Lower leg skin (tissue), 4 donors: ENCODE measurements around the gene PTPRN2. TPM values are rescaled to one million over a fixed set of nuclear protein-coding genes. Genes with fewer than 3 reads are reported as not detected.

ENCODE experiments used
- DNase-seq, 2 donors: peaks; one replicate each; pipeline ENCODE4 v3.0.0-alpha.2; 2019; ENCODE audit warnings: low spot score in 2 of 2
- H3K4me3 ChIP-seq: fragments of 200-600 bp; sonication (generic); 2 replicates; pipeline ENCODE4 v1.5.1; 2017; ENCODE audit warnings: mild to moderate bottlenecking, low read depth; ENCODE audit not compliant: poor library complexity, severe bottlenecking
- POLR2A ChIP-seq, 2 donors: fragments of 450-650 bp; IDR thresholded peaks; one replicate each; pipeline ENCODE4 v1.6.1; 2016 to 2017; ENCODE audit warnings: antibody characterized with exemption in 2 of 2, mild to moderate bottlenecking in 1 of 2, moderate library complexity in 1 of 2
- WGBS, 2 donors: methylation state at CpG; one replicate each; pipeline ENCODE4 v1.1.5; 2018; 5-methylcytosine and 5-hydroxymethylcytosine counted together
- intact Hi-C: fragments of 100-400 bp; cut with DNase I; formaldehyde crosslinking; loops from one replicate; pipeline ENCODE4 v1.15.0; 2023; ENCODE audit warnings: low total_unique reads
- total RNA-seq, 4 donors: library from RNA; depleted of rRNA; stranded (reverse); fragments of >200 nt; gene quantifications; one replicate each; pipeline ENCODE4 v1.1.0, GENCODE V29; 2016
- TF ChIP-seq, protein P1 (sequence below), 3 donors: fragments of 450-650 bp; IDR thresholded peaks; one replicate each; pipeline ENCODE4 v1.5.1; 2016; ENCODE audit warnings: antibody characterized with exemption in 3 of 3, mild to moderate bottlenecking in 3 of 3, moderate library complexity in 2 of 3

Gene PTPRN2
- total RNA-seq, 4 donors from 2014 or later = 0.11 to 1.6 (median 0.92) TPM

- no peak for TF ChIP-seq POLR2A (IDR thresholded peaks at IDR 0.05)
- TF ChIP-seq, protein P1, sequence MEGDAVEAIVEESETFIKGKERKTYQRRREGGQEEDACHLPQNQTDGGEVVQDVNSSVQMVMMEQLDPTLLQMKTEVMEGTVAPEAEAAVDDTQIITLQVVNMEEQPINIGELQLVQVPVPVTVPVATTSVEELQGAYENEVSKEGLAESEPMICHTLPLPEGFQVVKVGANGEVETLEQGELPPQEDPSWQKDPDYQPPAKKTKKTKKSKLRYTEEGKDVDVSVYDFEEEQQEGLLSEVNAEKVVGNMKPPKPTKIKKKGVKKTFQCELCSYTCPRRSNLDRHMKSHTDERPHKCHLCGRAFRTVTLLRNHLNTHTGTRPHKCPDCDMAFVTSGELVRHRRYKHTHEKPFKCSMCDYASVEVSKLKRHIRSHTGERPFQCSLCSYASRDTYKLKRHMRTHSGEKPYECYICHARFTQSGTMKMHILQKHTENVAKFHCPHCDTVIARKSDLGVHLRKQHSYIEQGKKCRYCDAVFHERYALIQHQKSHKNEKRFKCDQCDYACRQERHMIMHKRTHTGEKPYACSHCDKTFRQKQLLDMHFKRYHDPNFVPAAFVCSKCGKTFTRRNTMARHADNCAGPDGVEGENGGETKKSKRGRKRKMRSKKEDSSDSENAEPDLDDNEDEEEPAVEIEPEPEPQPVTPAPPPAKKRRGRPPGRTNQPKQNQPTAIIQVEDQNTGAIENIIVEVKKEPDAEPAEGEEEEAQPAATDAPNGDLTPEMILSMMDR (IDR thresholded peaks at IDR 0.05) = no peak
- DNase-seq = no peak
- 81 to 84% methylated on average over 4 of the region's 4 CpGs for WGBS, 2 donors
- H3K4me3 ChIP-seq = no peak overlapping the region
- intact Hi-C loops = no loop called here
Measured at GRCh38 chr7:157794746-157795065, 792.9 kb downstream of the PTPRN2 start.

GRCh38 chr7:157793973-157794745, 793.5 kb downstream of the PTPRN2 start:
- intact Hi-C loops = no loop called here
- WGBS, 2 donors = 78 to 82% methylated on average over 39 of the region's 39 CpGs
- DNase-seq = no peak
- TF ChIP-seq, protein P1 (IDR thresholded peaks at IDR 0.05) = no peak
- no peak for TF ChIP-seq POLR2A (IDR thresholded peaks at IDR 0.05)
- no peak overlapping the region for H3K4me3 ChIP-seq

- no peak overlapping the region for H3K4me3 ChIP-seq
- intact Hi-C loops = no loop called here
- TF ChIP-seq POLR2A (IDR thresholded peaks at IDR 0.05) = no peak
- TF ChIP-seq, protein P1 (IDR thresholded peaks at IDR 0.05) = no peak
- 73 to 74% methylated on average over 10 of the region's 10 CpGs for WGBS, 2 donors
- DNase-seq = no peak
Measured at GRCh38 chr7:157793087-157793353, 794.6 kb downstream of the PTPRN2 start.

GRCh38 chr7:157792241-157793086, 795.2 kb downstream of the PTPRN2 start:
- intact Hi-C loops = no loop called here
- TF ChIP-seq, protein P1 (IDR thresholded peaks at IDR 0.05) = no peak
- TF ChIP-seq POLR2A (IDR thresholded peaks at IDR 0.05) = no peak
- no peak for DNase-seq
- no peak overlapping the region for H3K4me3 ChIP-seq
- 85 to 86% methylated on average over 30 to 34 of the region's 35 CpGs for WGBS, 2 donors

DNA sequence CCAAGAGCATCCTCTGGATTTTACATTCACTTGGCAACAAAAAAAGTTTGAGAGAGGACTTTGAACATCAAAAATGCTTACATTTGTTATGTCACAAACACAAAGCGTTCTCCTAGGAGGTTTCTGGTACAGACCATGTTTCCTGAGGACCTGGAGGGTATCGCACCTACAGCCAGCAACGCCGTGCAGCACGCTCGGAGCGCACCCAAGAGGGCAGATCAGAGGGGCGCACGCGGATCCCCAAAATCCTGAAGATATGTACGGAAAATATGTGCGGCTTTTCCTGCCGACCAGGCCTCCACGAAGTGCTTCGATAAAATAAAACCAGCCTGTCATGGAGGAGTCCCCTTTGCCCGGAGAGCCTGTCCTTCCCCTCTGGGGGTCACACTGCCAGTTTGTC, 796.0 kb downstream of the PTPRN2 start:
- WGBS, 2 donors = 90 to 92% methylated on average over 16 of the region's 16 CpGs
- TF ChIP-seq, protein P1 (IDR thresholded peaks at IDR 0.05) = no peak
- no peak for TF ChIP-seq POLR2A (IDR thresholded peaks at IDR 0.05)
- H3K4me3 ChIP-seq = no peak overlapping the region
- intact Hi-C loops = no loop called here
- no peak for DNase-seq
